OCI-M1 (cell line): ENCODE data around the gene MAP4K1.

Experiments
- DNase-seq: peaks from one replicate; lab custom pipeline; 2025; lab: John Stamatoyannopoulos, UW

Gene MAP4K1

DNA sequence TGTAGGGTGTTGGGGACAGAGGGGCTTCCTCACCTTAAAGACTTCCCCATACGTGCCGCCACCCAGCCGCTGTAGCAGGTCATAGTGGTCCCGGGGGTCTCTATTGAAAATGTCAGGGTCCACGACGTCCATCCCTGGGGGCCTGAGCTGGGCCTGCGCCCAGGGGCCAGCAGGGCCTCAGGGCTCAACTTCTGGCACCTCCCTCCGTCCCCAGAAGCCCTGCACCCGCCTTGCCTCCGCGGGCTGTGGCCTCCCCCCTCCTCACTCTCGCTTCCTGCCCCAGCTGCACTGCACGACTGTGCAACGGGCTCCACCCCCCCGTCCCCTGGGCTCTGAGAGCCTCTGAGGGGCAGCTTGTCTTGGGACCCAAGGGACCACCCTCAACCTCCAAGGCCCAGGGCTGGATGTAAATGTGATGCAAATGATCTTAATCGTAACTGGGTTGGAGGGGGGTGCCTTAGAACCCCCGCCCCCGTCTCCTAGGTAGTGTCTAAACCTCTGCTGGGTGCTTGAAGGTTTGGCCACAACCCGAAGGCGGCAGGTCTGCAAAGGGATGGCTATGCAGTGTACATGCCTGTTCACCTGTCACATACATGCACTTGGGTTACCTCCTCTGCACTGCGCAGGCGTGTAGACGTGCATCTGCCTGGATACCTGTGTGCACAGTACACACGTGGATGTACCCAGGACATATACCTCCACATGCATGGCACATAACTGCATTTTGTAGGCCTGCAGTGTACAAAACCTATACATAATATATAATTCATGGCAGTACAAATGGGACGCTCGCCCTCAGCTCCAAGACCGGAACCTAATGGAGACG lies at the start of gene MAP4K1:
TSS of gene MAP4K1 (minus strand) at position 190 of the 826 bp plus-strand sequence. CDS start at position 132, 58 bp downstream.
- peak; percentile 43 for DNase-seq

DNA sequence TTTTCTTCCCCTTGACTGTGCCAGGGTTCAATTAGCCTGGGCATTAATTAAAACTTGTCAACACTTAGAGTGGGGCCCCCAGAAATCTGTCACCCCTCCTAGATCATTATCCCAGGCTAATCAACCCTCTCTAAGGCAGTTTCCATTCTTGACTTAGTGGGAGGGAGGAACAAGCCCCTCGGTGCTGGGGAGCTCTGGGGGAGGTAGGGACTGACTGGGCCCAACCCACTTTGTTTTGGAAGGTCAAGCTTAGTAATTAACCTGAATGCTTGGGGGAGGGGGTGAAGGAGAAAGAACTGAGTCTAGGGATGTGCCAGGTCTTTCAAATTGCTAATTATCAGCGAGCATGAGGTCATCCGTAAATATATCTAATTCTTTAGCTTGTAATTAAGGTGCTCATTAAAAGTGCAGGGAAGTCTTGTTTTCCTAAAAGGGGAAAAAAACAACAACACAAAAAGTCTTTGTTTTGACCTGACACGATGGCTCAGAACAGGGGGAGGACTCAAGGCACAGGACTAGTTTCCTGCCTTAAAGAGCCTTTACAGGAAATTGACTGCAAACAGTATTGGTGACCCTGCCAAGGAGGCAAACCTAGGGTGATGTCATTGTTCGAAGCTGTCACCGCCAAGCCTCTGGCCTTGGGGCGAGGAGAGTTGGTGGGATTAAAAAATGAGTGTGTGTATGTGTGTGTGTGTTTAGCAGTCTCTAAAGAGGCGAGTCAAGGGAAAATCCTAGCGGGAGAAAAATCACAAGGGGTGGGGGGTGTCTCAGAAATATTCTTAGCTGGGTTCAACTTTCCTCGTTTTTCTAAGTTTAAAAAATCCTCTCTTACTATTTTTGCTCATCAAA lies 49.1 kb upstream of the MAP4K1 start:
- DNase-seq, result no peak

DNA sequence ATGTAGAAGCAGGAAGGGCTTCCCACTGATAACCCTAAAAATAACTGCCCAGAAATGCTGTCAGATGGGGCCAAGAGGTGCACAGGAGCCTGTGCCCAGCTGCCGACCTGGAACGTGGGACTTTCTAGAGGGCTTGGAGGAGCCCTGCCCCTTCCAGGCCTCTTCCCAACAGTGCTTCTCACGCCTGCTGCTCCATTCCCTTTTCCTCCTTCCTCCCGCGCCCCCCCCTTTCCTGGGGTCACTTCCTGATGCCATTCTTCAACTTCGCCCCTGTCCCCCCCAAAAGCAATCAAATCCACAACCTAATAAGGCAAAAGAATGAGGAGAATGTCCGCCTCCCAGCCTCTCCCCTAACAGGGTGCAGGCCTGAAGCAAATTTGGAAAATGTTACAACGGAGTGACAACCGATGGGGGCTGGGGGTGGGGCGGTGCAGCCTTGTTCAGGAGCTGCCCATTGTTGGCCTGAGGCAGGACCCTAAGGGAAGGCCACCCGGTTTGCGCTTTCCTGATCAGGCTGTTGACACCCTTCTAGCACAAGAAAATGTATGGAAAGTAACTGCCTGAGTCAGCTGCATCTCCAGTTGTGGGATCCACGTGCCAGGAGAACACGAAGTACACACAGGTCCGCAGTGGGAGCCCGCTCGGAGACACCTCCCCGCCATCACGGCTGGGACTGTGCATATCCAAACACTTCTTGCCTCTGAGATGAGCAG lies 48.4 kb upstream of the MAP4K1 start:
- no peak for DNase-seq

DNA sequence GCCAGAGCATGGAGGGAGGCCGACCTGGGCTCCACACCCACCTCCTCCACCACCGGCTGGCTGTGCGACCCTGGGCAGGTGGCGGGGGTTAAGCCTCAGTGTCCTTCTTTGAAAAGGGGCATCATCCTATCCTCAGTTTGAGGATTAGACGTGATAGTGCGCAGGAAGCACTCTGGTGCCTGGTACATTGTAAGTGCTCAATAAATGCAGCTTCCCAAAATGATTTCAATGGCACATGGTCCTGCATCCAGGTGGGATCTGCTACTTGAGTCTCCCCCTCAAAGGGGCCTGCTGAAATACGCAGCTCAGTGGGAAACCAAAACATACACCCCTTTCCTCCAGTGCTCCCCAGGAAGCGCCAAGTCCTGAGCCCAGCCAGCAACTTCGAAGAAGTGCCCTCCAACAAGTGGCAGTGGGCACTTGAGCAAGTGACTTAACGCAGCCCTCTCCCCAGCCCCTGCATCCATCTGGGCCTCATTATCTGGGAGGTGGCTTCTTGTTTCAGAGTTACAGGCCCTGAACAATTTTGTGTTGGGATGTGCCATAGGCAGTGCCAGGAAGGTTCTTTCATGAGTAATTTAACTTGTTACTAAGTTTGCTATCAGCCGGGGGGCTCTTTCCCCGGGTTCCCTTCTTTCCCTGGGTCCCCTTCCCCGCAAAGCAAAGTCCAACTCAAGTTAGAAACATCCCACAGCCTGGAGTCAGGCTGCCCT lies 47.6 kb upstream of the MAP4K1 start:
- DNase-seq, result no peak

DNA sequence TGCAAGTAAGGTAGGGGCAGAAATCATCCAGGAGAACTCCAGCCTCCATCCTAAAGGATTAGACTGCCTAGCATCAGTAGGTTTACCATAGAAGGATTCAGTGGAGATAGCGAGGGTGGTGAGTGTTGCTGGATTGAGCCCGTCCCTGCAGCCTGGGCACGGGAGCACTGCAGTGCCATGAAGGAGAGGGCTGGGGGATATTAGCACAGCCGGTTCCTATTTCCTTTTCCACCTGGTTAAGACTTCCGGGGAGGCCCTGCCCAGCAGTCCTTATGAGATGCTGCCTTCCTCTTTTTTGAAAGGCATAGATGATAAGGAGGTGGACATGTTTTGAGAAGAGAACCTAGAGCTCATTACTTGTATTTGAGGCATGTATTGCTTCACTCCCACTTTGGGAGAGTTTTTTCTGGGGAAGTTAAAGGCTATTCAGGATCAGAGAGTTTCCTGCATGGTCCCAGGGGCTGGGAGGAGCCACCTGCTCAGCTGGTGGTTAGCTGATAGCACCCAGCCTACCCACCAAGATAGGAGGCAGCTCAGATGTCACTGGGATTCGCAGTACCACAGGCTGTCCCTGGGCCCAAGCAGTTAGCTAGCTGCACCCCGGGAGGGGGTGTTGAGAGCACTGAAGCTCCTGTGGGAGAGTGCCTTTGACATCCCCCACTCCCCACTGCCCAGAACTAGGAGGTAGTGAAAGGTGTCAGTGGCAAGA lies 46.9 kb upstream of the MAP4K1 start:
- DNase-seq, result peak; percentile 98

DNA sequence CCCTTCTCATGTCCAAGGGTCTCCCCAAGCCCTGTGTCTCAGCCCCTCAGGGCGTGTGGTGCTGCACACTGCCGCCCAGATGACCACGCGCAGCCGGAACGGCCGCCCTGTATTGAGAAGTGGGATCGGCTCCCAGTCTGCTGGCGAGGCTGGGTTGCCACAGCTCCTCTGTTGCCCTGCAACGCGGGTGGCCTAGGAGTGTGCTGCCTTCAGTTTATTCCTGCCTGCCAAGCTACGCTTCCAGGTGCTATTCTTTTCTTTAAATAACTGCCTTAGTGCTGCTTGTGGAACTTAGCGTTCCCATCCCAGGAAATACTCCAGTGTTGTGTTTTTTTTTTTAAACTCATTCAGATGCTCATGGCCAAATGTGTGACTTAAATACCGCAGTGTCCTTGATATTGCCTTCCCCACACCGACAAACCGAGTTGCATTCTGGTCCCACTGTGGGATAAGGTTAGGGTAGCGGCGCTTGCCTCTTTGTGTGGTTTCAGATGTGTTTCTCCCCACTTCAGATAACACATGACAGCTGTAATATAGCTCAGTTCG lies 46.3 kb upstream of the MAP4K1 start:
- peak; percentile 89 for DNase-seq

DNA sequence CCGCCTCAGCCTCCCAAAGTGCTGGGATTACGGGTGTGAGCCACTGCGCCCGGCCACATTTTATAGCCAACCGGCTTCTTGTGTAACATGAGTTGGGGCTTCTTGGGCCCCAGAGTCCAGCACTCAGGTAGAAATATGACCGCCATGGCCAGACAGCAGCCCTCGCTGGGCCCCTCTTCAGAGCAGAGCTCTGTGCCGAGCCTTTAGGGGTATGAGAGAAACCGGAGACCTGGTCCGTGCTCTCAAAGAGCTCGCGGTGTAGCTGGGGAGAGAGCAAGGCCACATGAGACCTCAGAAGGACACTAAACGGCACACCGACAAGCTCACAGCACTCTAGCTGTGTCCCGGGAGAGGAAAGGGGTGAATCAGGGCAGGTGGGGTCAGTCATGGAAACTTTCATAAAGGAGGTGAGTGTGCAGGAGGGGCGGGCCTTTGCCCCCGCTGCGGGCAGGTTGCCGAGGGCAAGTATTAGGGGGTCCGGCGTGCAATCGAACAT lies 45.5 kb upstream of the MAP4K1 start:
- no peak for DNase-seq

DNA sequence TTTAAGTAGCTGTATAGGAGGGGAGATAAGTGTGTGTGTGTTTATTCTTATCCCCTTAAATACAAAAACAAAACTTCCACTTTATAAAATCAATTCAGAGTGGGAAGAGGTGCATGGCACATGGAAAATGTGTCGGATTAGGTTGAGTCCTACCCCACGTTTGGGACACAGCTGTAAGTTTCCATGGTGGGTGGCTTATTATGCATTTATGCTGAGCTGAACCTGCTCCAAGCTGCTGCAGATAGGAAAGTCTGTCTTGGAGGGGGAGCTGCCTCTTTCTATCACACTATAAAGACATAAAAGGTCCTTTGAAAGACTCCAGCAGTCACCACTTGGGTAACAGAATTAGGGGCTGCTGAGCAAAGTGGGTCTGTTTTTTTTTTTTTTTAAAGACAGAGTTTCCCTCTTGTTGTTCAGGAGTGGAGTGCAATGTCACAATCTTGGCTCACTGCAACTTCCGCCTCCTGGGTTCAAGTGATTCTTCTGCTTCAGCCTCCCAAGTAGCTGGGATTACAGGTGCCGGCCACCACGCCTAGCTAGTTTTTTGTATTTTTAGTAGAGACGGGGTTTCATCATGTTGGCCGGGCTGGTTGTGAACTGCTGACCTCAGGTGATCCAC lies 44.9 kb upstream of the MAP4K1 start:
- DNase-seq, result no peak

DNA sequence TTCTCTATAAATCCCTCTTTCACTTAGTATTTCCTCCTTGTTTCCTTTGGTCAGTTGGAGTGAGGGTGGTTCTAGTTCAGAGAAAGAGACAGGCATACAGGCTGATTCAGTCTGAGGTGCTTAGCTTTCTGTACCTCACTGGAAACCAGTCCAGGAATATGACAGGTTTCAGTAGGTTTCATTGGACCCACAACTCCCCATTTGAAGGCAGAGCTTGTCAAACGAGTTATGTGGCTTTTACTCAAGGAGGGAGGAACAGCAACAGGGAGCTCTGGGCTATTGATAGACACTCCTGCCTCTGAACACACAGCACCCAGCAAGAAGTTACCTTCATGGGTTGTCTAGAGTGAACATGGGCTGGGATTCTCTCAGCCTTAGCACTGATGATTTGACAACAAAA lies 44.2 kb upstream of the MAP4K1 start:
- DNase-seq, result no peak

DNA sequence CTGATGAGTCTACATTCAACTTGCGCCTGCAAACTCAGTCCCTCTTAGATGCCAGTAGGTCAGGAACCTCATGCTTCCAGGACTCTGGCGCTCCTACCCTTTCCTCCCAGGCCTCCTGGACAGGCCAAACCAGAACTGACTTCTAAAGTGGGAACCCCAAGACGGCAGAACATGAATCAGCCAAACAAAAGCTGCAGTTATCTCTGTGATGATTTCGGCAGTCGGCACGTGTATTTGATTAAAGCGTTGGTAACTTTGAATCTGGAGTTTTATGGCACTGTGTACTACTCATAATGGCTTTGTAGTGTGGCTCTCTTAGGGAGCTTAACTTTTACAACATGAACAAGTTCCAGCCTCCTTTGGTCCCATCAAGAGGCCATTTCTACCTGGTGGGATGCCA lies 43.4 kb upstream of the MAP4K1 start:
- no peak for DNase-seq

DNA sequence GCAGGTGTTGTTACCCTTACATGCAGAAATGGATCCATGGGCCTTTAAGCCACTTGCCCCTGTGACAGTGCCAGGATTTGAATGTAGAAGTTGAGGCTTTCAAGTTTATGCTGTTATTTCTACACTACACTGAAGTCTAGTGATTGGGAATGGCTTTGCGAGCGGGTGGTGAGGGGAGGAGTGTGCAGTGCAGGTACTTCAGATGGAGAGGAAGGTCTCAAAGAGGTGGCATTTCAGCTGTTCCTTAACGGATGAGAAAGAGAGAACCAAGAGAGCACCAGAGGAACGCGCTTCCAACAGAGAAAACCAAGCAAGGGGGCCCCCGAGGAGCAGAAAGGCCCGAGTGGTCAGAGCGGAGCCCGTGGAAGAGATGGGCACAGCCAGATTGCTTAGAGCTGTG lies 43.0 kb upstream of the MAP4K1 start:
- no peak for DNase-seq

DNA sequence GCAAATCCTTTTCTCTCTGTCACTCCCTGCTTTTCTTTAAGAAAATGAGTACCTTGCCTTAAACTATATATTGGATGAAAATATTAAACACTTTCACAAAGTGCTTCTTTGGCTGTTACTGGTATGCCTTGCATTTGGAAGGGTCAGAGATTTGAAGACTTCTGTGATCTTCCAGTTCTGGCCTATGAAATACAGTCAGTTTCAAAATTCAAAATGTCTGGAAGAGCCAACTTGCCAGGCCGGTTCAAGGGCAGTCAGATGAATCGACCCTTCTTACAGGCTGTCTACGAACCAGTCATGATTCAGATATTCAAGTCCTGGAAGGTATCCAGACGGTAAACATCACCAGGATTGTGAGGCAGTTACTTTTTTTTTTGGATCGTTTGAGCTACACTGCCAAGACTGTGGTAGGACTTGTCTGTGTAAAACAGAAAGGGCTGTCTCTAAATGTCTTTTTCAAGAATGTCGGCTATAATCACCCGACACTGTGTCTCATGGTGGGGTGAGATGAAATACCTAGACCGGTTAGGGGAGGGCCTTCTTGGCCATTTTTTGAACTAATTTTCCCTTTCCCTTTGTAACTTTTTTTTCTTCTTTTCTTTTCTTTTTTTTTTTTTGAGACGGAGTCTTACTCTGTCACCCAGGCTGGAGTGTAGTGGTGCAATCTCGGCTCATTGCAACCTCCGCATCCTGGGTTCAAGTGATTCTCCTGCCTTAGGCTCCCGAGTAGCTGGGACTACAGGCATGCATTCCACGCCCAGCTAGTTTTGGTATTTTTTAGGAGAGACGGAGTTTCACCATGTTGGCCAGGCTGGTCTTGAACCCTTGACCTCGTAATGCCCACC lies 40.9 kb upstream of the MAP4K1 start:
- no peak for DNase-seq

DNA sequence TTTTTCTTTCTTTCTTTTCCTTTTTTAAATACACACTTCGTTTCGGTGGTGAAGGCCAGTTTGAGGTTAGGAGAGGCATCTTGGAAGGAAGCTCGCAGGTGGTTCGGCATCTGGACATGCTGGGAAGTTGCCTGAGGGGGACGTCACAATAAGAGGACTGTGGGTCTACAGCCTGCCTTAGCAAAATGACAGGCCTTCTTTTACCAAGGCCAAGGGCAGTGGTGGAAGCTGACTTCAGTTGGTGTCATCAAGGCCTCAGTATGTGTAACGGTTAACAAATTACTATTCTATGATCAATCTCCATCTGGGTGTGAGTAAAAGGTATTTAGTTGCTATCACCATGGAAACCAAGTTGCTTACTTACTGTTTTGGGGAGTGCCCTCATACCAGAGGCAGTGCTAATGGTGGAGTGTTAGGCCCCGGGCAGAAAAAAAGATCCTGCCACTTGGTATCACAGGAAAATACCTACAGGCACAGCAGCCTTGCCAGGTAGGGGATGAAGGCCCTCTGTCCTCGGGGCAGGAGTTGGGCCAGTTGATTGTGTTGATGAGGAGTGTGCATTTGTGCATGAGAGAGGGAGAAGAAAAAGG lies 40.0 kb upstream of the MAP4K1 start:
- no peak for DNase-seq

DNA sequence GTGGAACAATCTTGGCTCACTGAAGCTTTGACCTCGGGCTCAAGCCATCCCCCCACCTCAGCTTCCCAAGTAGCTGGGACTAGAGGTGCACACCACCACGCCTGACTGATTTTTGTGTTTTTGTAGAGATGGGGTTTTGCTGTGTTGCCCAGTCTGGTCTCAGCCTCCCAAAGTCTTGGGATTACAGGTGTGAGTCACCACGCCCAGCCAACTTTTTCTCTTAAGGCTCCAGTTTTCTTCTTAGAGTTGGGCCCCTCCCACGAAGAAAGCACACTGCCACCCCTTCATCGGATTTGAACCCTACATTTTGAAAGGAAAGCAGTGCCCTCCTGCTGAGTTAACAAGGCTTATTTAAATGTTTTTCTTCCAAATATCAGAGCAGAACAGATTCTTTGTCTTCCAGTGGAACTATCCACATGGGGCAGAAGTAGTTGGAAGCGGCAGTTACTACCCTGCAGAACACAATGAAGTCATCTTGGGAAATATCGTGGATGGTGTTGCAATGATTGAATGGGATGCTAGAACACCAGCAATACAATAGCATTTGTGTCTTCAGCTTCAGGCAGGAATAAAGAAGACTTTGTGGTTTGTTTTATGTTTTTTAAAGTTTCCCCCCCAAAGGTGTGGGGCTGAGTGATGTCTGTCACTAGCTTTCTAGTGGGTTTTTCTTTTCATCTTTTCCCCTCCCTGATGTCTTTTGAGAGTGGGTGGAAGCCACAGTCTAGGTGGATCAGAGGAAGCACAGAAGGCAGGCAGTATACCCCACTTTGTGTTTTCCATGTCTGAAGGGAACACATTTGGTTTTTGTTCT lies 38.6 kb upstream of the MAP4K1 start:
- DNase-seq, result no peak

DNA sequence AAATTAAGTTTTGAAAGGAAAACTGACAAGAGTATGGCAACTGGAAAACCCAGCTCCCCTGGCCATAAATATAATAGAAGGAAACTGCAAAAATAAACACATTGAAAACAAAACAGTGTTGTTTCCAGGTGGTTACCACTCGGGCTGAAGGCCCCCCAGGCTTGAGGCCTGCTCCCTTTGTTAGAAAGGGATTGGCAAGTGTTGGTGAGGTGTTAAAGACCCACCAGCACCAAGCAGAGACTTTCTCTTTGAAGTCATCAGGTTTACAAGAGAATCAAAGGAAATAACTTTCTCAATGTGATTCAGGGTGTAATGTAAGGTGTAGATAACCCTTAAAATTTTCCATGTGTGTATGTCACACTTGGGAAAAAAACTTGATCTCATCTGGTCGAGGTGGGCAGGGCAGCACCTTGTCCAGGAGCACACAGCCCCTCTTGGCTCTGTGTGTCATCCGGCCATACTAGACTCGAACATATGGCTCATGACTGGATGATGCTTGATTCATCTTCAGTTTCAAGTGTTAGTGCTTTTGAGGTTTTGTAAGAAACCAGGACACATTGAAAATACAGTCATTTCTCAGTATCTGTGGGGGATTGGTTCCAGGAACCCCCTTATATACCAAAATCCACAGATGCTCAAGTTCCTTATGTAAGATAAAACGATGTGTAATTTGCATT lies 37.5 kb upstream of the MAP4K1 start:
- DNase-seq, result peak; percentile 42

DNA sequence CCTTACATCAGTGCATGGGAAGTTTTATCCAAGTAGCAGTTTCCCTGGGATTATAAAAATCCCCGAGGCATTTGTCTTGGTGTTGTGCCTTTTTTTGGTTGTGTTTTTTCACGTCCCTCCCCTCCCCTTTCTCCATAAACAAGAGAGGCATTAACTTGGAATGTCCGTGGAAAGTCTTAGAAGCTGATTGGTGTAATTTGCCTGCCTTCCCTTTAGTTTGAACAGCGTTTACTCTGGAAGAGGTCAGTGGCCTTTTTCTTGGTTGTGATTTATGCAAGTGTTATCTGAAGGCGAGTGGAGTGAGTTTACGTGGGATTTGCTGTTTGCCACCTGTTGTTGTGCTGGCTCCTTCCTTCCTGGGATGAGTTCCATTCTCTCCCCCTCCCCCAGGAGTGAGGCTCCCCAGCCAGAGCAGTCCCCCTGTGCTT lies 36.9 kb upstream of the MAP4K1 start:
- no peak for DNase-seq

DNA sequence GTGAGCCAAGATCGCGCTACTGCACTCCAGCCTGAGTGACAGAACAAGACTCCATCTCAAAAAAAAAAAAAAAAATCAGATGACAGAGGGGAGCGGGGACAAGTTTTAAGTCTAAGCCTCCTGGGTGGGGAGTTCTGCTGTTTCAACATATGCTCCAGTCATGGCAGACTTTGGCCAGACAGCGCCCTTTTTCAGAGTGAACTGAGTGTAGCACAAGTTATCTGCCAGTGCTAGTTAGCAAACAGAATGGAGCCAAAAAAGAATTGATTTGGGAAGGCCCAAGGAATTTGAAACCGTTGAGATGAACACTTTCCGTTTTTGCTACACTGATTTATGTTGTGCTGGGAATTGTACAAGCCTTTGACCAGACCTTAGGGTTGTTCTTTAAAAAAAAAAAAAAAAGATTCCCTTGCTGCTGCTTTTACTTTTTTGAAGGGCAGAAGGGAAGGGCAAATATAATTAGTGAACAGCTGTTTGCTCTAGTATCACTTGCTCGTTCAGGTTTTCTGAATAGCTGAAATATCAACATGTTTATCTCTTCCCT lies 35.3 kb upstream of the MAP4K1 start:
- no peak for DNase-seq
